Stimulated activated CD4-positive, alpha-beta T cell treated with anti-CD3 and anti-CD28 coated beads, Interleukin-2, amount 100 ng/mL, for 4 hours (primary cell): ENCODE results near the gene GTF3C5.
"Not testable (repeated sequence)": the region's sequence is repeated elsewhere in the genome, so short reads cannot be mapped to it uniquely, and the experiment has no call there.

Source experiments
- DNase-seq: peaks from one replicate; pipeline ENCODE4 v3.0.0-alpha.2; 2020; ENCODE audit warnings: low read depth

GTF3C5 gene

DNA sequence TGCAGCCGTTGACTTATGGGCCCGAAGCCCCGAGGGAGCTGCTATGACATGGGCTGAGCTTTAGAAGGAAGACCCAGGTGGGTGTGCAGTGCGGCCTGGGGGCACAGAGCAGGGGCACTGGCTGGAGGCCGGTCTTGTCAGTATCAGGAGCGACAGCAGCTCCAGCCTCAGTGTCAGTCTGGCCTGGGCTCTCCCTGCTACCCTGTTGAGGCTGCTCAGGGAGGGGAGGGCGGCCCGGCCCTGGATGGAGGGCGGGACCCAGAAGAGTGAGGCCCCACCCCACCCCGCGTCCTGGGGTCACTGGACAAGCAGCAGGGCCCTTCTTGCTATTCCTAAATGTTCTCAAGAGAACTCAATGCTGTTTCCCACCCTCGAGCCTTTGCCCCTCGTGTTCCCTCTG, 34.3 kb upstream of the GTF3C5 start:
- DNase-seq: no peak

DNA sequence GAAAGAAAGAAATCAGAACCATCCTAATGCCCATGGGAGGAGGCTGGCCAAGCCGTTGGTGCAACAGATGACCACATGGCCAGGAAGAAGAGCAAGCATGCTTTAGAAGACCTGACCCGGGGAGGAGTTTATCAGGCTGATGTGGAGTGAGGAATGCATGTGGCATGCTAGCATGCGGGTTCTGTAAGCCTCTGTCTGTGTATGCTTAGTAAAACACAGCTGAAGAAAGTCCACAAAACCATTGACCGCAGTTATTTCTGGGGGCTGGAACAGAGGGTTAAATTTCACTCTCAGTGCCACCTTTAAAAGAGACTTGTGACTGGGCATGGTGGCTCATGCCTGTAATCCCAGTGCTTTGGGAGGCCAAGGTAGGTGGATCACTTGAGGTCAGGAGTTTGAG, 33.2 kb upstream of the GTF3C5 start:
- DNase-seq: no peak

DNA sequence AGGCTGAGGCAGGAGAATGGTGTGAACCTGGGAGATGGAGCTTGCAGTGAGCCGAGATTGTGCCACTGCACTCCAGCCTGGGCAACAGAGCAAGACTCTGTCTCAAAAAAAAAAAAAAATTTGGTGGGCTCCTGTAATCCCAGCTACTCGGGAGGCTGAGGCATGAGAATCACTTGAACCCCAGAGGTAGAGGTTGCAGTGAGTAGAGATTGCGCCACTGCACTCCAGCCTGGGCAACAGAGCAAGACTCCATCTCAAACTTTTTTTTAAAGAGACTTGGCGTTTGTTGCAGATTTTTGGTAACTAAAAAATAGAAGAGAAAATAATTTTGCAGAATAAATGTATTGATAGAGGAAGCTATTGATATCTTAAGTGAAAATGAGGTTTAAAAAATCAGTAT, 32.6 kb upstream of the GTF3C5 start:
- not testable (repeated sequence) for DNase-seq

DNA sequence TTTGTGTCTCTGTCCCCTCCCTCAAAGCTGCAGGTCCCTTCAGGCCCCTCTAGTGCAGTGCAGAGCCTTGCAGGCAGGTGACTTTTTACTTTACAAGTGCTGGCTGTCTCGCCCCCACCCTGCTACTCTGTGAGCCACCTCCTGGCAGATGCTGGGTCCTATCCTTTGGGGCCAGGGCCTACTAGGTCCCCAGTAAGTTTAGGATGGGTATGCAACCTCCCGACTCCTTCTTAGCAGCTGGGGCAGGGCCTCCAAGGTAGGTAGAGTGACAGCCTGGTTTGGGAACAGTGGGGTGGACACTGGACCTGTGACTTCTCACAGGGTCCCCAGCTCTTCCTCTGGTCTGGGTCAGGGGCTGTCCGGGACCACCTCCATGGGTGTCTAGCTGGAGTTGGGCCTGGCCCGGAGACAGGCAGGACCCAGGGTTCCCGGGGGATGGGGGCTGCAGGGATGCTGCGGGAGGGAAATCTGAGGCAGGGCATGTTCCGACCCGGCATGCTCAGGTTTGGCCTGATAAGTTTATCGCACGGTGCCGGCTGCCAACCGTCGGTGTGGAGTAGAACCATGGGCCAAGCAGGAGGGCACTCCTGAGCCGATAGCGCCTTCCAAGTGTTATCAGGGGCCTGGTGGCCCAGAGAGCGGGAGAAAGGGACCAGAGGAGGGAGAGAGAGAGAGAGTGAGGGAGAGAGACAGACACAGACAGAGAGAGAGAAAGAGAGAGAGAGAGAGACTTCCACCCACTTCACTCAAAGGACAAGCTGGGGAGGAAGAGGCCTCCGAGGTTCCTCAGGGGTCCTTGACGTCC, 31.8 kb upstream of the GTF3C5 start:
- no peak for DNase-seq

DNA sequence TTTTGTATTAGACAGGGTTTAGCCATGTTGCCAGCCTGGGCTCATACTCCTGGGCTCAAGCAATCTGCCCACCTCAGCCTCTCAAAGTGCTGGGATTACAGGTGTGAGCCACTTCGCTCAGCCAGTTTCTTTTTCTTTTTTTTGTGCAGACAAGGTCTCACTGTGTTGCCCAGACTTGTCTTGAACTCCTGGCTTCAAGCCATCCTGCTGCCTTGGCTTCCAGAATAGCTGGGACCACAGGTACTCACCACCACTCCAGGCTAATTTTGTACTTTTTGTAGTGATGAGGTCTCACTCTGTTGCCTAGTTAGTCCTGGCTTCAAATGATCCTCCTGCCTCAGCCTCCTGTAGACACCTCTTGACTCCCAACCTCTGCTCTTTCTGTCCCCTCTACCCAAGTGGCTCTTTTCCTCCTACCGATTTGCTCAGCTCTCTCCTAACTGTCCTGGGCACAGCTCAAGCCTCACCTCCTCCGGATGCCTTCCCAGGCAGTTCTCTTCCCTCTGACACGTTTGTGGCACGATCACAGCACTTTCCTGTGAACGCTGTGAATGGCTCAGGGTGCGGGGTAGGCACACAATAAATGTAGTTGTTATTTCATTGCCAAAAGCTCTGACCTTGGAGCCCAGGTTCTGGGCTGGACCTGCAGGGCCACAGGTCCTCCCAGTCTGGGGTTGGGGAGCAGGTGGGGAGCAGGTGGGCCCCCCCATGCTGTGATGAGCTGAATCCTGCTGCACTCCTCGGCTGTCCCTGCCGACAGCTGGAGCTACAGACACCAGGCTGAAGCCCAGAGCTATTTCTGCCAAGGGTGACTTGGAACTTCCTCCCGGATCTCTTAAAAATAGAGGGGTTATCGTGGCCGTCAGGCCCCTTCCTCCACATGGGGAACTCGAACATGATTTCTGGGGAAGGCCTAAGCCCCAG, 28.4 kb upstream of the GTF3C5 start:
- no peak for DNase-seq

DNA sequence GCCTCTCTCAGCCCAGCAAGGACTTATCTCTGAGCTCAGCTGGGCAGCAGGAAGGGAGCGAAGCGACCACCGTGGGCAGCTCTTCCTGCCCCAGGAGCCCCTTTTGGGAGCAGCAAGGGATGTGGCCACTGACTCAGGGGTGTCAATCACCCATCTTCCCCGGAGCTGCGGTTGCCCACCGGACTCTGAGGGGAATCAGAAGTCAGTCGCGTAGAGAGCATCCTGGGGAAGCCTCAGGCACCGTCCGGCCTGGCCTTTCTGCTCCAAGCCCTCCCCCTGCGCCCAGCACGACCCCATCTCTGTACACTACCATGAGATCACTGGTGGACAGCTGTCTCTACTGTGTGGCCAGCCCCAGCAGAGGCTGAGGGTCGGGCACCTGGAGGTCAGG, 27.7 kb upstream of the GTF3C5 start:
- no peak for DNase-seq

DNA sequence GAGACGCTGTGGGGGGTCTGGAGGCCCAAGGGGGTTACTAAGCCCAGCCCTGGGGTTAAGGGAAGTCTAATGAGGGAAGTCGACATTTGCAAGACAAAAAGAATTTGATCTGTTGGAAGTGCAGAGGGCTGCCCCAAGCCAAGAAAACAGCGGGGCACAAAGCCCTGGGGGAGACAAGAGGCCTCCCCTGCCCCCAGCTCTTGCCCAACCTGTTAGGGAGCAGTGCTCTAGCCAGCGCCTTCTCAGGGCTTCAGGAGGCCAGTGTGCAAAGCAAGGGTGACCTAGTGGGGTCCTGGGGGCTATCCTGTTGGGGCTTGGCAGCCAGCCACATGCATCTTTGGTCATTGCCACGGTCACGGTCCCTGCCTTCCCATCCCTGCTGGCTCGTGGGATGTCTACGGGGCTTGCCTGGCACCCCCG, 27.1 kb upstream of the GTF3C5 start:
- no peak for DNase-seq

DNA sequence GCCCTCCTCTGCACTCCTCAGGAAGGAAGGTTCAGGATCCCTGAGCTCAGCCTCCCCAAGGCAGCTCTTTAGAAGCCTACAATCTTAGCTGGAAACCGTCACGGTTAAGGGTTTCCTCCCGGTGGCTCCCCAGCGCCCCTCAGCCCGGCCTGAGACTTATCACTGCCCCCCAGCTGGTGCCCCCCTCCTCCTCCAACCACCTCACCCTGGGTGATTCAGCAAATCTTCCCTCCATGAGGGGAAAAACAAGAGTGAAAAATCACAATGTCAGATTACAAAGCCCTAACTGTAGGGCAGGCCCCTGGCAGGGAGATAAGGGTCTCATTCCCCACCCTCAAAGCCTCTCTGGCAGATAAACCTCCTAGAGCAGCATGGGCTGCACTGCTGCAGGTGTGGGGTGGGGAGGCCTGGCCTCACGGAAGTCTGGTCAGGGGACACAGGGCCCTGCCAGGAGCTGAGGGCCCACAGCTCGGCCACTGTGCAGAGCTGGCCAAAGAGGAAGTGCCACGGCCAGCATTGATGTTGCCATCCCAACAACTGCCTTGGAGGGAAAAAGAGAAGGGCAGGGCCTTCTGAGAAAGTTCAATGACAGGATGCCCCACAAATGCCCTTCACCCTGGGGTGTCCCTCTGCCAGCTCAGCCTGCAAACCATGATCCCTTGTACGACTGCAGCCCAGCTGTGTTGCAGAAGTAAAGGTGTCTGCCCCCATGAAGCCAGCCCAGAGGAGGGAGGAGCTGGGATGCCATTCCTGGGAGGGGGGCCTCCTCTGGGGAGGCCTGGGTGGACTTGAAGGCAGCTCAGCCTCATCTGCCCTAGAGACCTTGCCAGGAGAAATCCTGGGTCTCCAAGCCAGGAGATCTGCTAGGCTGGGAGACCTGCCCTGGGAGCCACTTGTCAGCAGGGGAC, 26.5 kb upstream of the GTF3C5 start:
- DNase-seq: no peak

DNA sequence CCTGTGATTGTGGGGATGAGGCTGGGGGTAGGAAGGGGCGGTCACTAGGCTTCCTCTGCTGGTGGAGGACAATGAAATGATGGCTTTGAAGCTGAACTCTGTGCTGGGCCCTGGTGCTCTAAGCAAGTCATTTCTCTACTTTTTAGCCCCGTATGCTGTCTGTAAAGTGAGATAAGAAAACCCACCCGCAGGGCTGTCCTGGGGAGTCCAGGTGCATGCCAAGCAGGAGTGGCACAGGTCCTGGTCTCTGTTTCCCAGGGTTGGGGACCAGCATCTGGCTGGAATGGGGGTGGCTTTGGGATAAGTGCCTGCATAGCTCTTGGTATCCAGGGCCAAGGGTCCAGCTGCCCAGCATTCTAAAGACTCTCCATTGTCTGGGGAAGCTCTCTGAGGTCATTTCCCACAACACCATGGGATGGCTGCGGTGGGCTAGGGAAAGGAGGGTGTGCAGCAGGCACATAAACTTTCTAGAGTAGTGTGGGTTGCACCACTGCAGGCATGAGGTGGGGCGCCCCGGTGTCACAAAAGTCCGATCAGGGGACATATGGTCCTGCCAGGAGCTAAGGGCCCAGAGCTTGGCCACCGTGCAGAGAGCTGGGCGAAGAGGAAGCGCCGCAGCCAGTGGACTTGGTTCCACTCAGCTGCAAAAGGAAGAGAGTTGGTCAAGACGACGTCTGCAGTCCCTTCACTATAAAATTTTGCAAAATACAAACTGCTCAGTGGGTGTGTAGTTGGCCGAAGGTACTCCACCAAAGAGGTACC, 25.6 kb upstream of the GTF3C5 start:
- DNase-seq: no peak

DNA sequence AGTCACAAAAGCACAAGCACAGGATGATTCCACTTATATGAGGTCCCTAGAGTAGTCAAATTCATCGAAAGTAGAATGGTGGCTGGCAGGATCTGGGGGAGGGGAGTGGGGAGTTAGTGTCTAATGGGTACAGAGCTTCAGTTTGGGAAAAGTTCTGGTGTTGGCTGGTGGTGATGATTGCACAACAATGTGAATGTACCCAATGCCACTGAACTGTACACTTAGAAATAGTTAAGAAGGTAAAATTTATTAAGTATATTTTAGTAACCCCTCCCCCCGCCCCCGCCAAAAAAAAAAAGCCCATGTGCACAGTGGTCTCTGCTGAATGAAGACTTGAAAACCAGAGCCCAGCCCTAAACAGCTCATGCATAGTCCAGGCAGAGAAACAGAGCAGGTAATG, 24.8 kb upstream of the GTF3C5 start:
- no peak for DNase-seq

DNA sequence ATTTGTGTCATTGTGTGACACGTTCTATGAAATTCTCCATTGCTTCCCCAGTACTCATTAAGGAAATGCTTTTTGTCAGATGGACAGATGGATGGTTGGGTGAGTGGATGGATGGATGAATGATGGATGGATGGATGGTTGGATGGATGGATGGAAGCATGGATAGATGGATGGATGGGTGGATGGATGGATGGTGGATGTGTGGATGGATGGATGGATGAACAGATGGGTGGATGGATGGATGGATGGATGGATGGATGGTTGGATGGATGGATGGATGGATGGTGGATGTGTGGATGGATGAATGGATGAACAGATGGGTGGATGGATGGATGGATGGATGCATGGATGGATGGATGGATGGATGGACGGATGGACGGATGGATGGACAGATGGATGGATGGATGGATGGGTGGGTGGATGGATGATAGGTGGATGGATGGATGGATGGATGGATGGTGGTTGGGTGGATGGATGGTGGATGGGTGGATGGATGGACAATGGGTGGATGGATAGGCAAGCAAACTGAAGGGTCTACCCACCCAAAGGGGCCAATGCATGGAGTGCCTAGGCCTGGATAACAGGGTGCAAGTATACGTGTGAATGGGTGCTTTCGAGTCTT, 24.0 kb upstream of the GTF3C5 start:
- DNase-seq: no peak

DNA sequence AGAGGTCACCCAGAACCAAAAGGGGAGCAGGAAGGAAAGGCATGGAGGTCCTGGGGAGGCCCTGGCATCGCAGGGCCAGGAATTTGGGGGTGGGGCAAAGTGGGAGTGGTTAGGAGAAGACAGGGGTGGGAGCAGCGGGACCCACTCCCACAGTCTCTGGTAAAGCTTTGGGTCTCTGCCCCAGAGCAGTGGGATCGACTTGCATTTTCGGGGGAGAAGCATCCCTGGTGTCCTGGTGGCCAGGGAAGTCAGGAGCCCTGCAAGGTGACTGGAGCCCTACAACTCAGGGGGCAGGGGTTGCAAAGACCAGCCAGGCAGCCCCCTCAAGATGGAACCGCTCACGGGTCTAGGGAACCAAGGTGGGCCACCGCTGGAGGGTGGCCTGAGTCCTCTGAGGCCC, 22.4 kb upstream of the GTF3C5 start:
- no peak for DNase-seq

DNA sequence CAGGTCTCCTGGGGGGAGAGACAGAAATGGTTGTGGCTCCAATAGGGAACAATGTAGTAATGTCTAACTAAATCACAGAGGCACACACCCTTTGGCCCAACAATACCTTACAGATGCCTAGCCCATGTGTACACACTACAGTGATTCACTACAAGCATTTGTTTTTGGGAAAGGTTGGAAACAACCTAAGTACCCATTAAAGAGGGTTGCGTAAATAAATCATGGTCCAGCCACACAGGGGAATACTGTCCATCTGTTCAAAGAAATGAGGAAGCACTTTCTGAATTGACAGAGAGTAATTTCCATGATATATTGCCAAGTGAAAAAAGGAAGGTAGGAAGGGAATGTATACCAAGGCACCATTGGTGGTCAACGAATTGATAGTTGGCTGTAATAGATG, 22.0 kb upstream of the GTF3C5 start:
- no peak for DNase-seq

DNA sequence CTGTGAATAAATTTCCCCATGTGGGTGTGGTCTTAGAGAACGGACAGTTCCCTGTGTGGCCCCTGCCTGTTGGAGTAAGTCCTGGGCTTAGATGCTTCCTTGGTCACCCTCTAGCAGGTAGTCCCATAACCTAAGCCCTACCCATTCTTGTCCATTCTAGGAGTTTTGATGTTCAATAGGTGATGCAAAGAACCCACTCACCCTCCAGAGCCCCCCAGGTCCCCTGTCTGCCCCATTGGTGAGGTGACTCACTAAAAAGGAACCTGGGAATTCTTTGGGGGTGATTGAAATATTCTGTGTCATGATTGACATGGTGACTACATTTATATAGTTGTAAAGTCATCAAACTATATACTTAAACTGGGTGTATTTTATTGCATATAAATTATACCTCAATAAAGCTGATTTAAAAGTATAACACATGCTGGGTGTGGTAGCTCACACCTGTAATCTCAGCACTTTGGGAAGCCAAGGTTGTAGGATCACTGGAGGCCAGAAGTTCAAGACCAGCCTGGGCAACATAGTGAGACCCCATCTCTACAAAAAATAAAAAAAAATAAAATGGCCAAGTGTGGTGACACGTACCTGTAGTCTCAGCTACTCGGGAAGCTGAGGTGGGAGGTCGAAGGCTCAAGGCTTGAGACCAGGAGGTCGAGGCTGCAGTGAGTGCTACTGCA, 20.8 kb upstream of the GTF3C5 start:
- no peak for DNase-seq

DNA sequence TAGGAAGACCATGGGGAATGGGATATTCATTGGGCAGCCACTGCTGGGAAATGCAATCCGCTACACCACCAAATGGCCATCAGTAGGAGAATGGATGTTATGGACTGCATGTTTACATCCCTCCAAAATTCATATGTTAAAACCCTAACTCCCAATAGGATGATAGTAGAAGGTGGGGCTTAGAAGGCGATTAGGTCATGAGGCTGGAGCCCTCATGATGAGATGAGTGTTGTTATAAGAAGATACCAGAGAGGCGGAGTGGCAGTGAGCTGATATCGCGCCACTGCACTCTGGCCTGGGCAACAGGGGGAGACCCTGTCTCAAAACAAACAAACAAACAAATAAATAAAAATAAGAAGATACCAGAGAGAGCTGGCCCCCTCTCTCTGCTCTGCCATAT, 16.1 kb upstream of the GTF3C5 start:
- DNase-seq: no peak

DNA sequence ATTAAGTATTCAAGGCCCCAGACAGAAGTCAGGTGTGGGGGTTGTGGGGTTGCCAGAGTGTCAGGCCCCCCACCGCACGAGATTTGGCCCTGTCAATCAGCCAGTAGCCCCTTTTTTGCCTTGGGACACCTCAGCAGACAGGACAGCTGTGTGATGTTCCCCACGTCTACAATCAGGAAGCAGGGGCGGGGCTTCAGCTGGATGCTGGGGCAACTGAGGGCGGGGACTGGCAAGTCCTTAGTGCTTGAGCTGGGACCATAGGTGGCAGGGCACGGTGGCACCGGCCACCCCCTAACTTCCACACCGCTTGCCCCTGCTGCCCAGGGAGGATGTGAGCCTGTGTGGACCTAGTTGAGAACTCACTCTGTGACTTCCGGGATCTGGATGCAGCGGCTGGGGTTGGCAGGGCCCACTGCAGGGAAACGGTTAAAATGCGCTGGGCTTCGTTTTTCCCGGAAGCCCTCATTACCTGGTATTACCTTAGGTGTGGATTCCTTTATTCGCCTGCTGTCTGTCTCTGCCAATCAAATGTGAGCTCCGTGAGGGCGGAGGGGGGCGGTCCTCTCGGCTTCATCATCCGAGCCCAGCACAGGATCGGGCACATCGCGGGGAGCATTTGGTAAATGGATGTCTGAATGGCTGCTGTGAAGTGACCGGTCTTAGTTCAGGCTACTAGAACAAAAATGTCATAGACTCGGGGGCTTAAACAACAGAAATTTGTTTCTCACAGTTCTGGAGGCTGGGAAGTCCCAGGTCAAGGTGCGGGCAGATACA, 7.5 kb upstream of the GTF3C5 start:
- DNase-seq: no peak

DNA sequence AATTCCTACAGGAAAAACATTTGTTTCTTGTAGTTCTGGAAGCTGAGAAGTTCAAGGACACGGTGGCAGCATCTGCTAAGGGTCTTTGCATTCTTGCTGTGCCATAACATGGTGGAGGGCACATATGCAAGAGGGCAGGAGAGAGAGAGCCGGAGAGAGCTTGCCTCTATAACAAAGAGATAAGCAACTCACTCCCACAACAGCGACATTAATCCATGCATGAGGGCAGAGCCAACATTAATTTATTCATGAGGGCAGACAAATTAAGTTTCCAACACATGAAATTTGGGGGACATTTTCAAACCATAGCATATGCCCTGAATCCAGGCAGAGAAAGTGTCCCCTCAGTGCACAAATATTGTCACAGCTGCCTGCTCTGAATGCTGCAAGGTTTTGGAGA, 4.4 kb upstream of the GTF3C5 start:
- DNase-seq: no peak

DNA sequence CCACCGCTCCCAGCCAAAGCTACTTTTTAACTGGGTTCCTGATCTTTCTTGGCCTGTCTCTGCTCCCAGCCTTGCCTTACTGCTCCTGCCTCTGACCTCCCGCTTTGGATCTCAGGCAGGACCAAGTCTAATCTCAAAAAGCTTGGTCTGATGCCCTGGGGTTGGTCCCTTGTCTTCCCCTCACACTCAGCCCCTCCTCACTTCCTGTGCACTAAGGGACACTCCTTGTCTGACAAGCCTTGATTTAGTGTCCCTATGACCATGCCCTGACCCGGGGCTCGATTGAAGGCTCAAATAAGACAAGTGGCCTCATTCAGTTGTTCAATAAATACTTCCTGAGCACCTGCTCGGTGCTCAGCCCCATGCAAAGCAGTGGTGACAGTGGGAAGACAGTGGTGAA, 3.7 kb upstream of the GTF3C5 start:
- DNase-seq: no peak

DNA sequence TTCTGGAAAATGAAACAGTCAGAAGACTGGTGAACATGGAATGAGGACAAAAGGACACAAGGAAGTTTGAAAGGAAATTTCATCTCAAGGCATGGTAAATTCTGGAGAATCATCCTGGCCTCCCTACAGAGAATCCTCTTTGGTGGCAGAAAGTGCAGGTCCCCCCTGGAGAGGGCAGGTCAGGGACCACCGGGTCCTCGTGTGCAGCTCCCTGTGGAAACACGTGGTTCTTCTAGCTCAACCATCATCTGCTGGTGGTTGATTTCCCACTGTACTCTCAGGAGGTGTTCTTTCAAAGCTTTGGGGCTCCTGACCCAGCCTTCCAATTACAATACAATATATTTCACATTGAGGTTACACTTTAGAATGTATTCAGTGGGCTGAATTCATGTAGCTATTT, 2.6 kb upstream of the GTF3C5 start:
- DNase-seq: no peak

DNA sequence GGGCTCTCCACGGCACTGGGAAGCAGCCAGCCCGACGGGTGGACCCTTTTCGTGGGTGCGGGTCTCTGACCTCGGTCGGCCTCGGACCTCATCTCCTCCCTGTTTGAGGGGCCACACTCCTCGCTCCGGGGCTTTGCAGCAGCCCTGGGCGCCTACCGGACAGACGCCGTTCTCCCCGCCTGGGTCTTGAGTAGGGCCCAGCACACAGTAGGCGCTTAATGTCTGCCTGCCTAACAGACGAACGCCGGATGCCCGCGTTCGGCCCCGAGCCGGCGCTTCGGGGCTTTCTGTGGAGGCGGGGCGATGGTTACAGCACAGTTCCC, 842 bp upstream of the GTF3C5 start:
- DNase-seq: no peak
